Liver (tissue), 9 donors: ENCODE data around the gene PRKAR1B. TPM values are rescaled to one million over a fixed set of nuclear protein-coding genes. Genes with fewer than 3 reads are reported as not detected.

Source experiments
- DNase-seq: peaks from one replicate; pipeline ENCODE4 v3.0.0-alpha.2; 2017; ENCODE audit warnings: low spot score
- H3K27ac ChIP-seq, 2 donors: one replicate each; pipeline ENCODE4 v1.7.0; 2013; ENCODE audit warnings: inconsistent platforms in 2 of 2, low read length in 2 of 2, control low read depth in 1 of 2, low read depth in 1 of 2, mild to moderate bottlenecking in 1 of 2
- H3K27me3 ChIP-seq, 4 donors: one replicate each; pipeline versions ENCODE4 v1.6.1 to v1.7.0; 2013; ENCODE audit warnings: low read length in 3 of 4, inconsistent platforms in 1 of 4, mild to moderate bottlenecking in 1 of 4, moderate library complexity in 1 of 4; ENCODE audit not compliant: control insufficient read depth in 4 of 4, insufficient read depth in 4 of 4
- H3K36me3 ChIP-seq, 4 donors: one replicate each; pipeline versions ENCODE4 v1.6.1 to v1.7.0; 2013; ENCODE audit warnings: low read length in 3 of 4, mild to moderate bottlenecking in 3 of 4, low read depth in 1 of 4, moderate library complexity in 1 of 4; ENCODE audit not compliant: control insufficient read depth in 4 of 4, insufficient read depth in 3 of 4
- H3K4me1 ChIP-seq, 4 donors: one replicate each; pipeline versions ENCODE4 v1.6.1 to v1.7.0; 2013; ENCODE audit warnings: low read length in 3 of 4, mild to moderate bottlenecking in 3 of 4, moderate library complexity in 1 of 4; ENCODE audit not compliant: control insufficient read depth in 4 of 4, insufficient read depth in 4 of 4
- H3K4me3 ChIP-seq, 3 donors: one replicate each; pipeline versions ENCODE4 v1.6.1 to v1.7.0; 2013; ENCODE audit warnings: low read length in 3 of 3, control low read depth in 1 of 3, low read depth in 1 of 3, mild to moderate bottlenecking in 1 of 3
- H3K9ac ChIP-seq, 2 donors: one replicate each; pipeline ENCODE4 v1.7.0; 2013; ENCODE audit warnings: low read length in 2 of 2, mild to moderate bottlenecking in 2 of 2, moderate library complexity in 2 of 2, control low read depth in 1 of 2, low read depth in 1 of 2
- H3K9me3 ChIP-seq, 4 donors: one replicate each; pipeline versions ENCODE4 v1.6.1 to v1.7.0; 2013; ENCODE audit warnings: low read length in 3 of 4; ENCODE audit not compliant: control insufficient read depth in 4 of 4
- EGR1 ChIP-seq, 2 donors: IDR thresholded peaks; 2 replicates each; pipeline ENCODE4 v1.6.1; 2016 to 2018; ENCODE audit warnings: antibody characterized with exemption in 2 of 2, low read depth in 2 of 2
- FOXA2 ChIP-seq: IDR thresholded peaks from 2 replicates; pipeline ENCODE4 v1.6.1; 2016; ENCODE audit warnings: antibody characterized with exemption
- HNF4A ChIP-seq, 2 donors: conservative IDR thresholded peaks; 2 replicates each; pipeline ENCODE4 v1.6.1; 2016; ENCODE audit warnings: antibody characterized with exemption in 2 of 2, mild to moderate bottlenecking in 2 of 2
- HNF4G ChIP-seq: IDR thresholded peaks from 2 replicates; pipeline ENCODE4 v1.6.1; 2016; ENCODE audit warnings: antibody characterized with exemption
- JUND ChIP-seq, 2 donors: IDR thresholded peaks; 2 replicates each; pipeline ENCODE4 v1.6.1; 2016; ENCODE audit warnings: antibody characterized with exemption in 2 of 2
- NR2F2 ChIP-seq: IDR thresholded peaks from 2 replicates; pipeline ENCODE4 v1.6.1; 2016; ENCODE audit warnings: antibody characterized with exemption
- RAD21 ChIP-seq, 2 donors: IDR thresholded peaks; 2 replicates each; pipeline ENCODE4 v1.6.1; 2016; ENCODE audit warnings: antibody characterized with exemption in 2 of 2, mild to moderate bottlenecking in 2 of 2
- RXRA ChIP-seq, 2 donors: IDR thresholded peaks; 2 replicates each; pipeline ENCODE4 v1.6.1; 2017 to 2018; ENCODE audit warnings: antibody characterized with exemption in 2 of 2, mild to moderate bottlenecking in 1 of 2
- SP1 ChIP-seq: IDR thresholded peaks from 2 replicates; pipeline ENCODE4 v1.6.1; 2018; ENCODE audit warnings: antibody characterized with exemption, mild to moderate bottlenecking
- TAF1 ChIP-seq: conservative IDR thresholded peaks from 2 replicates; pipeline ENCODE4 v1.6.1; 2016; ENCODE audit warnings: antibody characterized with exemption, mild to moderate bottlenecking
- YY1 ChIP-seq: IDR thresholded peaks from 2 replicates; pipeline ENCODE4 v1.6.1; 2016; ENCODE audit warnings: antibody characterized with exemption, mild to moderate bottlenecking
- WGBS: extraction: QIAGEN DNeasy Blood & Tissue Kit; methylation state at CpG from one replicate; pipeline ENCODE4 v1.1.7; 2013; 5-methylcytosine and 5-hydroxymethylcytosine counted together
- polyA plus RNA-seq, 2 donors: library from polyadenylated mRNA; stranded (reverse) in 1 of 2; unstranded in 1 of 2; fragments of 200-250 nt in 1 of 2; fragments of >200 nt in 1 of 2; fragmentation: Nextera tagmentation in 1 of 2; extraction: Ambion mirVana in 1 of 2; gene quantifications; one replicate each; pipeline versions ENCODE4 v1.2.1 to v1.2.3, GENCODE V29; 2013 to 2015
- total RNA-seq, 2 donors: library from RNA; depleted of rRNA; stranded (reverse); fragments of >200 nt; gene quantifications; one replicate each; pipeline ENCODE4 v1.2.3, GENCODE V29; 2014
- TF ChIP-seq, protein P1 (sequence below): IDR thresholded peaks from 2 replicates; pipeline ENCODE4 v1.6.1; 2016; ENCODE audit warnings: antibody characterized with exemption, mild to moderate bottlenecking
- TF ChIP-seq, protein P2 (sequence below): IDR thresholded peaks from 2 replicates; pipeline ENCODE4 v1.6.1; 2016; ENCODE audit warnings: antibody characterized with exemption
- TF ChIP-seq, protein P3 (sequence below): IDR thresholded peaks from 2 replicates; pipeline ENCODE4 v1.6.1; 2016; ENCODE audit warnings: antibody characterized with exemption
- donor health status: healthy.
- donor health status: healthy.
- donor health status: healthy.
- donor health status: healthy.
- donor health status: healthy.

The PRKAR1B gene
- total and polyA plus RNA-seq, 4 donors: 11.1 to 14.4 (median 12.4) TPM

DNA sequence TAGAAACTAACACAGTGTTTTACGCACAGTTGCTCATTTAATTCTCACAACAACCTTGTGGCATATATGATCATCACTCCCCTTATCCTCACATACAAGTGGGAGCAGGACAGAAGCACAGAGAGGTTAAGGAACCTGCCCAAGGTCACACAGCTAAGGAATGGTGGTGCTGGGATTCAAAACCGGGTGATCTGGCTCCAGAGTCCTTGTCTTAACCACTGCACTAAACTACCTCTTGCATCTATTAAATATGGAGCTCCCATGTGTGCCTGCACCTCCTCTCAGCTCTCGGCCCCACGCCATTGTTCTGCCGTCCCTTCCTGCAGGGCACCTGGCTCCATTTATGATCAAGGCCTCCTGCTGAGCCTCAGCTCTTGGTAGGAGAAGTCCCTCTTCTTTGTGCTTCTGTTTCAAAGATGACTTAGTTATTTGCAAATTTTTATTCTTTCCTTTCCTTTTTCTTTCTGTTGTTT is 107.7 kb downstream of the PRKAR1B start (continued):
- TF ChIP-seq YY1 (no peak), HNF4A (conservative IDR thresholded peaks at IDR 0.05) (no peak), RXRA (IDR thresholded peaks at IDR 0.05) (no peak), SP1 (no peak), FOXA2 (no peak)
- TF ChIP-seq, protein P1, sequence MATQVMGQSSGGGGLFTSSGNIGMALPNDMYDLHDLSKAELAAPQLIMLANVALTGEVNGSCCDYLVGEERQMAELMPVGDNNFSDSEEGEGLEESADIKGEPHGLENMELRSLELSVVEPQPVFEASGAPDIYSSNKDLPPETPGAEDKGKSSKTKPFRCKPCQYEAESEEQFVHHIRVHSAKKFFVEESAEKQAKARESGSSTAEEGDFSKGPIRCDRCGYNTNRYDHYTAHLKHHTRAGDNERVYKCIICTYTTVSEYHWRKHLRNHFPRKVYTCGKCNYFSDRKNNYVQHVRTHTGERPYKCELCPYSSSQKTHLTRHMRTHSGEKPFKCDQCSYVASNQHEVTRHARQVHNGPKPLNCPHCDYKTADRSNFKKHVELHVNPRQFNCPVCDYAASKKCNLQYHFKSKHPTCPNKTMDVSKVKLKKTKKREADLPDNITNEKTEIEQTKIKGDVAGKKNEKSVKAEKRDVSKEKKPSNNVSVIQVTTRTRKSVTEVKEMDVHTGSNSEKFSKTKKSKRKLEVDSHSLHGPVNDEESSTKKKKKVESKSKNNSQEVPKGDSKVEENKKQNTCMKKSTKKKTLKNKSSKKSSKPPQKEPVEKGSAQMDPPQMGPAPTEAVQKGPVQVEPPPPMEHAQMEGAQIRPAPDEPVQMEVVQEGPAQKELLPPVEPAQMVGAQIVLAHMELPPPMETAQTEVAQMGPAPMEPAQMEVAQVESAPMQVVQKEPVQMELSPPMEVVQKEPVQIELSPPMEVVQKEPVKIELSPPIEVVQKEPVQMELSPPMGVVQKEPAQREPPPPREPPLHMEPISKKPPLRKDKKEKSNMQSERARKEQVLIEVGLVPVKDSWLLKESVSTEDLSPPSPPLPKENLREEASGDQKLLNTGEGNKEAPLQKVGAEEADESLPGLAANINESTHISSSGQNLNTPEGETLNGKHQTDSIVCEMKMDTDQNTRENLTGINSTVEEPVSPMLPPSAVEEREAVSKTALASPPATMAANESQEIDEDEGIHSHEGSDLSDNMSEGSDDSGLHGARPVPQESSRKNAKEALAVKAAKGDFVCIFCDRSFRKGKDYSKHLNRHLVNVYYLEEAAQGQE: no peak

- peak in 1 of 2 donors; percentile 23 for TF ChIP-seq RAD21 (IDR thresholded peaks at IDR 0.05)
- no peak for TF ChIP-seq HNF4A (conservative IDR thresholded peaks at IDR 0.05)
- TF ChIP-seq YY1: no peak
- no peak for TF ChIP-seq TAF1
- no peak for TF ChIP-seq HNF4G
- TF ChIP-seq NR2F2: peak; percentile 35
- TF ChIP-seq, protein P2, sequence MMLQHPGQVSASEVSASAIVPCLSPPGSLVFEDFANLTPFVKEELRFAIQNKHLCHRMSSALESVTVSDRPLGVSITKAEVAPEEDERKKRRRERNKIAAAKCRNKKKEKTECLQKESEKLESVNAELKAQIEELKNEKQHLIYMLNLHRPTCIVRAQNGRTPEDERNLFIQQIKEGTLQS: no peak
- no peak for TF ChIP-seq EGR1 (IDR thresholded peaks at IDR 0.05; ENCODE audit: low read depth in 2 of 2)
- TF ChIP-seq, protein P3, sequence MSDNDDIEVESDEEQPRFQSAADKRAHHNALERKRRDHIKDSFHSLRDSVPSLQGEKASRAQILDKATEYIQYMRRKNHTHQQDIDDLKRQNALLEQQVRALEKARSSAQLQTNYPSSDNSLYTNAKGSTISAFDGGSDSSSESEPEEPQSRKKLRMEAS: no peak
- TF ChIP-seq SP1: peak; percentile 14
- TF ChIP-seq, protein P1: no peak
- no peak for TF ChIP-seq FOXA2
- TF ChIP-seq JUND (IDR thresholded peaks at IDR 0.05): no peak
- H3K27ac ChIP-seq: peak overlapping the region in 1 of 2 donors; percentile 2
- H3K4me3 ChIP-seq: no peak overlapping the region
- H3K27me3 ChIP-seq: no peaks in the 10 kb centered on the region
- 75% methylated on average over 14 of the region's 14 CpGs for WGBS
- no peak overlapping the region for H3K9ac ChIP-seq
- no peaks in the 10 kb centered on the region for H3K4me1 ChIP-seq
- no peaks in the 10 kb centered on the region for H3K36me3 ChIP-seq
- H3K9me3 ChIP-seq: peaks cover 2 to 12% (median 4%) of the 10 kb centered on the region in 4 donors
- no peak for DNase-seq
Observed at GRCh38 chr7:618539-619367, 108.3 kb downstream of the PRKAR1B start.
